ENCODE results near the gene AS3MT. TPM values are rescaled to one million over a fixed set of nuclear protein-coding genes. Genes with fewer than 3 reads are reported as not detected.

The AS3MT gene
- total RNA-seq, 2 donors from 2014 or later = 10.2 to 20.9 TPM

- Histone ChIP-seq H3K36me3 (ENCODE audit: control insufficient read depth, insufficient read depth, low read length) (no peaks in the 10 kb centered on the region), H3K4me3 (ENCODE audit: low read length) (peak overlapping the region; percentile 85), H3K9me3 (ENCODE audit: control insufficient read depth, low read length) (no peaks in the 10 kb centered on the region), H3K27me3 (ENCODE audit: control insufficient read depth, insufficient read depth, low read length, poor library complexity, severe bottlenecking) (peaks cover 28% of the 10 kb centered on the region), H3K4me1 (ENCODE audit: control insufficient read depth, insufficient read depth, low read length) (no peaks in the 10 kb centered on the region), H3K27ac (ENCODE audit: low read depth, low read length) (no peak overlapping the region), H3K9ac (ENCODE audit: extremely low read depth, low read length, poor library complexity, severe bottlenecking) (peak overlapping the region; percentile 39)
- TF ChIP-seq, protein P1, sequence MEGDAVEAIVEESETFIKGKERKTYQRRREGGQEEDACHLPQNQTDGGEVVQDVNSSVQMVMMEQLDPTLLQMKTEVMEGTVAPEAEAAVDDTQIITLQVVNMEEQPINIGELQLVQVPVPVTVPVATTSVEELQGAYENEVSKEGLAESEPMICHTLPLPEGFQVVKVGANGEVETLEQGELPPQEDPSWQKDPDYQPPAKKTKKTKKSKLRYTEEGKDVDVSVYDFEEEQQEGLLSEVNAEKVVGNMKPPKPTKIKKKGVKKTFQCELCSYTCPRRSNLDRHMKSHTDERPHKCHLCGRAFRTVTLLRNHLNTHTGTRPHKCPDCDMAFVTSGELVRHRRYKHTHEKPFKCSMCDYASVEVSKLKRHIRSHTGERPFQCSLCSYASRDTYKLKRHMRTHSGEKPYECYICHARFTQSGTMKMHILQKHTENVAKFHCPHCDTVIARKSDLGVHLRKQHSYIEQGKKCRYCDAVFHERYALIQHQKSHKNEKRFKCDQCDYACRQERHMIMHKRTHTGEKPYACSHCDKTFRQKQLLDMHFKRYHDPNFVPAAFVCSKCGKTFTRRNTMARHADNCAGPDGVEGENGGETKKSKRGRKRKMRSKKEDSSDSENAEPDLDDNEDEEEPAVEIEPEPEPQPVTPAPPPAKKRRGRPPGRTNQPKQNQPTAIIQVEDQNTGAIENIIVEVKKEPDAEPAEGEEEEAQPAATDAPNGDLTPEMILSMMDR (conservative IDR thresholded peaks at IDR 0.05) = no peak
- Mint-ChIP-seq H3K4me1 (peaks cover 25% of the 10 kb centered on the region), H3K4me3 (peak overlapping the region; percentile 82), H3K27ac (no peak overlapping the region), H3K9me3 (no peaks in the 10 kb centered on the region), H3K36me3 (ENCODE audit: low read depth) (peaks cover 1% of the 10 kb centered on the region), H3K27me3 (ENCODE audit: insufficient read depth) (peaks cover 28% of the 10 kb centered on the region)
- WGBS, 2 experiments (ENCODE audit: insufficient coverage in 1 of 2, insufficient read length in 1 of 2) = 23 to 37% methylated on average over 2 to 6 of the region's 9 CpGs
- DNase-seq = peak; percentile 68
These were observed 50.9 kb downstream of the AS3MT start for GRCh38 chr10:102919992-102920739.

- no peaks in the 10 kb centered on the region for H3K9me3 Mint-ChIP-seq
- no peak overlapping the region for H3K4me3 ChIP-seq (ENCODE audit: low read length)
- H3K9me3 ChIP-seq (ENCODE audit: control insufficient read depth, low read length) = no peaks in the 10 kb centered on the region
- no peak overlapping the region for H3K9ac ChIP-seq (ENCODE audit: extremely low read depth, low read length, poor library complexity, severe bottlenecking)
- TF ChIP-seq, protein P1 (conservative IDR thresholded peaks at IDR 0.05) = no peak
- no peak overlapping the region for H3K4me3 Mint-ChIP-seq
- peaks cover 18% of the 10 kb centered on the region for H3K27me3 Mint-ChIP-seq (ENCODE audit: insufficient read depth)
- no peaks in the 10 kb centered on the region for H3K36me3 ChIP-seq (ENCODE audit: control insufficient read depth, insufficient read depth, low read length)
- no peak for DNase-seq
- H3K27ac ChIP-seq (ENCODE audit: low read depth, low read length) = no peak overlapping the region
- H3K27ac Mint-ChIP-seq = no peak overlapping the region
- no peaks in the 10 kb centered on the region for H3K4me1 ChIP-seq (ENCODE audit: control insufficient read depth, insufficient read depth, low read length)
- H3K4me1 Mint-ChIP-seq = peaks cover 22% of the 10 kb centered on the region
- H3K36me3 Mint-ChIP-seq (ENCODE audit: low read depth) = peaks cover 12% of the 10 kb centered on the region
- peaks cover 22% of the 10 kb centered on the region for H3K27me3 ChIP-seq (ENCODE audit: control insufficient read depth, insufficient read depth, low read length, poor library complexity, severe bottlenecking)
These were observed 54.3 kb downstream of the AS3MT start for GRCh38 chr10:102923601-102924000.

DNA sequence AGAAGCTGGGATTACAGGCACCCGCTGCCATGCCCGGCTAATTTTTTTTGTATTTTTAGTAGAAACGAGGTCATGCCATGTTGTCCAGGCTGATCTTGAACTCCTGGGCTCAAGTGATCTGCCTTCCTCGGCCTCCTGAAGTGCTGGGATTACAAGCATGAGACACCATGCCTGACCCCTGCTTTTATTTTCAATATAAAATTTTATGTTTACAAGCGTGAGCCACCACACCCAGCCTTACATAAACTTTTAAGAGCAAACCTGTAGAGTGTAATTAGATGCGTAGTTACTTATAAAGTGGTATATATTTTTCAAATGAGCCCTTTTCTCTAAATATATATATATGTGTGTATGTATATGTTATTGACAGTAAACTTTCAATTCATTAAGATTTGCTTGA is 57.6 kb downstream of the AS3MT start:
- no peak overlapping the region for H3K27ac ChIP-seq (ENCODE audit: low read depth, low read length)
- 92 to 98% methylated on average over 4 of the region's 6 CpGs for WGBS, 2 experiments (ENCODE audit: insufficient coverage in 1 of 2, insufficient read length in 1 of 2)
- Mint-ChIP-seq H3K27me3 (ENCODE audit: insufficient read depth) (no peaks in the 10 kb centered on the region), H3K4me3 (no peak overlapping the region), H3K27ac (no peak overlapping the region), H3K9me3 (no peaks in the 10 kb centered on the region), H3K36me3 (ENCODE audit: low read depth) (peaks cover 18% of the 10 kb centered on the region), H3K4me1 (no peaks in the 10 kb centered on the region)
- DNase-seq = no peak
- H3K27me3 ChIP-seq (ENCODE audit: control insufficient read depth, insufficient read depth, low read length, poor library complexity, severe bottlenecking) = no peaks in the 10 kb centered on the region
- H3K36me3 ChIP-seq (ENCODE audit: control insufficient read depth, insufficient read depth, low read length) = no peaks in the 10 kb centered on the region
- H3K4me3 ChIP-seq (ENCODE audit: low read length) = no peak overlapping the region
- H3K4me1 ChIP-seq (ENCODE audit: control insufficient read depth, insufficient read depth, low read length) = no peaks in the 10 kb centered on the region
- TF ChIP-seq, protein P1 (conservative IDR thresholded peaks at IDR 0.05) = no peak
- no peaks in the 10 kb centered on the region for H3K9me3 ChIP-seq (ENCODE audit: control insufficient read depth, low read length)
- H3K9ac ChIP-seq (ENCODE audit: extremely low read depth, low read length, poor library complexity, severe bottlenecking) = no peak overlapping the region

Data from endodermal cell (in vitro differentiated cells).